Ishikawa (cell line): Measurements from ENCODE around the gene JPH4.

Source experiments
- CEBPB ChIP-seq: IDR thresholded peaks from 2 replicates; pipeline ENCODE4 v1.6.1; 2012
- CREB1 ChIP-seq: IDR thresholded peaks from 2 replicates; pipeline ENCODE4 v1.6.1; 2012; ENCODE audit warnings: low read depth
- EGR1 ChIP-seq: IDR thresholded peaks from 2 replicates; pipeline ENCODE4 v1.6.1; 2012
- TF ChIP-seq, protein P1 (sequence below): IDR thresholded peaks from 2 replicates; pipeline ENCODE4 v1.6.1; 2012; ENCODE audit warnings: low read depth, mild to moderate bottlenecking

GRCh38 chr14:23557946-23558345, 20.6 kb downstream of the JPH4 start:
- TF ChIP-seq, protein P1, sequence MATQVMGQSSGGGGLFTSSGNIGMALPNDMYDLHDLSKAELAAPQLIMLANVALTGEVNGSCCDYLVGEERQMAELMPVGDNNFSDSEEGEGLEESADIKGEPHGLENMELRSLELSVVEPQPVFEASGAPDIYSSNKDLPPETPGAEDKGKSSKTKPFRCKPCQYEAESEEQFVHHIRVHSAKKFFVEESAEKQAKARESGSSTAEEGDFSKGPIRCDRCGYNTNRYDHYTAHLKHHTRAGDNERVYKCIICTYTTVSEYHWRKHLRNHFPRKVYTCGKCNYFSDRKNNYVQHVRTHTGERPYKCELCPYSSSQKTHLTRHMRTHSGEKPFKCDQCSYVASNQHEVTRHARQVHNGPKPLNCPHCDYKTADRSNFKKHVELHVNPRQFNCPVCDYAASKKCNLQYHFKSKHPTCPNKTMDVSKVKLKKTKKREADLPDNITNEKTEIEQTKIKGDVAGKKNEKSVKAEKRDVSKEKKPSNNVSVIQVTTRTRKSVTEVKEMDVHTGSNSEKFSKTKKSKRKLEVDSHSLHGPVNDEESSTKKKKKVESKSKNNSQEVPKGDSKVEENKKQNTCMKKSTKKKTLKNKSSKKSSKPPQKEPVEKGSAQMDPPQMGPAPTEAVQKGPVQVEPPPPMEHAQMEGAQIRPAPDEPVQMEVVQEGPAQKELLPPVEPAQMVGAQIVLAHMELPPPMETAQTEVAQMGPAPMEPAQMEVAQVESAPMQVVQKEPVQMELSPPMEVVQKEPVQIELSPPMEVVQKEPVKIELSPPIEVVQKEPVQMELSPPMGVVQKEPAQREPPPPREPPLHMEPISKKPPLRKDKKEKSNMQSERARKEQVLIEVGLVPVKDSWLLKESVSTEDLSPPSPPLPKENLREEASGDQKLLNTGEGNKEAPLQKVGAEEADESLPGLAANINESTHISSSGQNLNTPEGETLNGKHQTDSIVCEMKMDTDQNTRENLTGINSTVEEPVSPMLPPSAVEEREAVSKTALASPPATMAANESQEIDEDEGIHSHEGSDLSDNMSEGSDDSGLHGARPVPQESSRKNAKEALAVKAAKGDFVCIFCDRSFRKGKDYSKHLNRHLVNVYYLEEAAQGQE: no peak
- TF ChIP-seq CEBPB: no peak
- no peak for TF ChIP-seq CREB1
- no peak for TF ChIP-seq EGR1
